VCaP (cell line): ENCODE data around the gene FLVCR2.

Source experiments
- H3K27ac ChIP-seq: fragments of 450-650 bp; 2 replicates; pipeline ENCODE4 v1.5.1; 2017
- TF ChIP-seq, protein P1 (sequence below): fragments of 450-650 bp; conservative IDR thresholded peaks from 2 replicates; pipeline ENCODE4 v1.5.1; 2017; ENCODE audit warnings: mild to moderate bottlenecking, moderate library complexity

The FLVCR2 gene

DNA sequence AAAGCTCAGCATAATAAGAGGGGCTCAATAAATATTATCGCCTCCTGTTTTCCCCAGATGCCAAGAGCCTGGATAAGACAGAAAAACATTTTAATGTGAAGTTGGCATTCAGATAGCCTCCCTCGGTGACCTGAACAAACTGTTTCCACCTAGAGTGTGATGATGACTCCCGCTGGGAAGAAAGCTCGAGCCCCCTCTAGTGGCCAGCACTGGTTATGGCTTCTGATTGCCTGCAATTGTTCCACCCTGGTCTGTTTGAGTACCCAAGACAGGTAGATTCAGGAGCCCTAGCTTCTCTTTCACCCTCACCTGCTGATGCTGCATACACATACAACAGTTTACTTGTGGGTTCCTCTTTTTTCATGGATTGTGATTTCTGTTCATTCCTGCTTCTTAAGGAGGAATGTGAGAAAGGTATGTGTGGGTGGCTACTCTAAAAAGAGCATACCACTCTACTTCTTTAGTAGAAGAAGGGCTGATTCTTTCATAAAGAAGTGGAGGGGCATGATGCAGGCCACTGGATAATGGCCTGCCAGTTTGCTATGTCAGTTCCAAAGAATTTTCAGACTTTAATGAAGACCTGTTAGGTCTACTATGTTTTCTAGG lies 75.8 kb downstream of the FLVCR2 start:
- no peak overlapping the region for H3K27ac ChIP-seq
- TF ChIP-seq, protein P1, sequence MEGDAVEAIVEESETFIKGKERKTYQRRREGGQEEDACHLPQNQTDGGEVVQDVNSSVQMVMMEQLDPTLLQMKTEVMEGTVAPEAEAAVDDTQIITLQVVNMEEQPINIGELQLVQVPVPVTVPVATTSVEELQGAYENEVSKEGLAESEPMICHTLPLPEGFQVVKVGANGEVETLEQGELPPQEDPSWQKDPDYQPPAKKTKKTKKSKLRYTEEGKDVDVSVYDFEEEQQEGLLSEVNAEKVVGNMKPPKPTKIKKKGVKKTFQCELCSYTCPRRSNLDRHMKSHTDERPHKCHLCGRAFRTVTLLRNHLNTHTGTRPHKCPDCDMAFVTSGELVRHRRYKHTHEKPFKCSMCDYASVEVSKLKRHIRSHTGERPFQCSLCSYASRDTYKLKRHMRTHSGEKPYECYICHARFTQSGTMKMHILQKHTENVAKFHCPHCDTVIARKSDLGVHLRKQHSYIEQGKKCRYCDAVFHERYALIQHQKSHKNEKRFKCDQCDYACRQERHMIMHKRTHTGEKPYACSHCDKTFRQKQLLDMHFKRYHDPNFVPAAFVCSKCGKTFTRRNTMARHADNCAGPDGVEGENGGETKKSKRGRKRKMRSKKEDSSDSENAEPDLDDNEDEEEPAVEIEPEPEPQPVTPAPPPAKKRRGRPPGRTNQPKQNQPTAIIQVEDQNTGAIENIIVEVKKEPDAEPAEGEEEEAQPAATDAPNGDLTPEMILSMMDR, result peak; percentile 96

DNA sequence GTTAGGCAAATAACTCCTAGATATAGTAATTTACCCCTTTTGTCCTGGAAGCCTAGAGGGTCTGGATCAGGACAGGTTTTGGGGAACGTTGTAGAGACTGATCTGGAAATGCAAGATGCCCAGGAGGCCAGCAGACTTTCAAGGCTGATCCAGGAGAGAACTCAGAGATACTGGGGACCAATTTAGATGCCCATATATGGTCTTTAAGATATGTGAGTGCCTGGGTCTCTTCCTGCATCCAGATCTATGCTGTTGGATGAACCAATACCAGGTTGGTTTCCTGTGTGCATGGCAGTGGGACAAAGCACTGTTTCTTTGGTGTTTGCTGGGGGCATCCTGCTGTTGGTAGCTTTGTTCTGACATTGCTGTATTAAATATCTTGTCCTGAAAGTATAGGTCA lies 76.8 kb downstream of the FLVCR2 start:
- TF ChIP-seq, protein P1, result no peak
- no peak overlapping the region for H3K27ac ChIP-seq

DNA sequence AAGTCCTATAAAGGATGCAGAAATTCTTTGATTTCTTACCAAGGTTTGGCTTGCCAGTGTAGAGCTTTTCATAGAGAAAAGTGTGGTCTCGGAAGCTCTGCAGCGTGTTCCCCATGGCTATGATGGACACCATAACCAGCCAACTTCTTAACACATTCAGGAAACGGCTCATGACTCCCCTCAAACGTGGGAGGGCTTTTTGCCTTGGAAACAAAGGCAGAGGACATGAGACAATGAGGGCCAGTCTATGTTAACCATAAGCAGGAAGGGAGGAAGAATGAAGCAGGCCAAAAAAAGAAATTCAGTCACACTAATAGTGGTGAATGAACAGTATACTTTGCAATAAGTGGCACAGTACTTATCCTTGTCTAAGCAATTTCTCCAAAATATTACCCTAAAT lies 78.9 kb downstream of the FLVCR2 start:
- TF ChIP-seq, protein P1, result no peak
- no peak overlapping the region for H3K27ac ChIP-seq

DNA sequence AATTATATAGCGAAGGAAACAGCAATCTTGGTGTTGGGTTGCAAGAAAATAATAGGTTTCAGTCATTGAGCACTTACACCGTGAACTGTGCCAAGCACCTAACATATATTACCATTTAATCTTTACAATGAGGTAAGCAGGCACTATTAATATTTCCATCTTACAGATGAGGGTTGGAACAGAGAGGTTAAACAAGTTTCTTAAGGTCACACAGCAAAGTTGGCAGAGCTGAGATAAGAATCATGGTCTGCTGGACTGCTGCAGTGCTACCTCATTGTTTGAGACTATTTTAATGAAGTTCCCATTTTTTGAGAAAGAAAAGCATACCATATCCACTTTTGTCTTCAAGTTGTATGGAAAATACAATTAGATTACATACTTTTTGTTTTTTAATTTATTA lies 80.5 kb downstream of the FLVCR2 start:
- TF ChIP-seq, protein P1, result no peak
- H3K27ac ChIP-seq, result no peak overlapping the region

DNA sequence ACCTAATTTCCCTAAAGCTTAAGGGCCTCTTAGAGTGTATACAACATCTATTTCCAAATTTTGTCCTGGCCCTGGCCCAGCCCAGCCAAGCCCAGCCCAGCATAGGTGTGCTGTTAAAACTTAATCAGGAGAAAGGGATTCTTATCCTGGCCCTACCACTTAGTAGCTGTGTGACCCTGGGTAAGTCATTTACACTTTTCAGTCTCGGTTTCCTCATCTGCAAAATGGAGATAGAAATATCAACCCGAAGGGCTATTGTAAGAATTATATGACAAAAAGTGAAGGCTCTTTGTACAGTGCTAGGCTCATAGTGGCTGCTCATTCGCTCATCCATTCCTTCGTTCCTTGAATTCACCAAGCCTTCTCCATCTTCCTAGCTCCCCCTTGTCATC lies 81.8 kb downstream of the FLVCR2 start:
- H3K27ac ChIP-seq, result peak overlapping the region; percentile 75
- TF ChIP-seq, protein P1, result no peak

DNA sequence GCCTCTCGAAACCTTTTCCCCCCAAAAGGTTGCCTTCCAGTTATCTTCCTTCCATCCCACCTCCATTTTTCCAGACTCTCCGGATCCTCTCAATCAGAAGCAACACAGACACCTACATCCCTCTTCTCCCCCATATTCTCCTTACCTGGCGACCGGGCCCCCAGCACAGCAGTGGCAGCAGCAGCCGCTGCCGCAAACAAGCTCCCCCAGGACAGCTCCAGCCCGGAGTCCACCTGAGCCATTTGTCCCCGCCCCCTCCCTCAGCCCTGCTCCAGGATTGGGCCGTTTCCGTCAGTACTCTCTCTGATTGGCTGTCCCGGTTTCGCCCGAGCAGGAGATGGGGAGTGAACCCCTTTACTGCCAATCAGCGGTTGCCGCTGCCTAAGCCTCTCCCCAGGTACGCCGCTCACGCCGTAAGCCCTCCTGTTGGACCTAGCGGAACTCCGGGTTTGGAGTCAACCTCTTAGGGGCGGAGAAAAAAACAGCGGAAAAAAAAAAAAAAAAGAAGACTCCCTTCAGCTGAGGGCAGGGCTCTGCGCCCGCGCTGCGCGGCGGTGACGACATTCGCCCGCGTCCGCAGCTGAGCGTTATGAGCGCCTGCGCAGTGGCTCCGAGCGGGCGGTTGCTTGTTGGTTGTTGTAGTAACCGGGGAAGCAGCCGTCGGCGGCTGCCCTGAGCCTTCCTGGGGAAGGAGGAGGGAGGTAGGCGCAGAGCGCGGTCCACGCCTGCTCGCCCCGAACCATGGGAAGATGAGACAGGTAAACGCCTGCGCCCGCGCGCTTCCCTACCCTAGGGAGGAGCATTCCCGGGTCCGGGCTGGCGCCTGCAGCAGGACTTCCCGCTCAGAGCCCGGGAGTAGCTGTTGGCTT lies 82.4 kb downstream of the FLVCR2 start, which contains the start of the genes ERG28 and TTLL5:
Gene ERG28, minus strand, starts transcription at position 247 of the 869 bp plus-strand sequence. CDS start 3,374 bp downstream, outside the sequence.
Gene TTLL5, plus strand, starts transcription at position 617 of the 869 bp plus-strand sequence. CDS start 1,904 bp downstream, outside the sequence.
- H3K27ac ChIP-seq, result peak within 1 kb of the TSS; percentile 75
- TF ChIP-seq, protein P1, result no peak

DNA sequence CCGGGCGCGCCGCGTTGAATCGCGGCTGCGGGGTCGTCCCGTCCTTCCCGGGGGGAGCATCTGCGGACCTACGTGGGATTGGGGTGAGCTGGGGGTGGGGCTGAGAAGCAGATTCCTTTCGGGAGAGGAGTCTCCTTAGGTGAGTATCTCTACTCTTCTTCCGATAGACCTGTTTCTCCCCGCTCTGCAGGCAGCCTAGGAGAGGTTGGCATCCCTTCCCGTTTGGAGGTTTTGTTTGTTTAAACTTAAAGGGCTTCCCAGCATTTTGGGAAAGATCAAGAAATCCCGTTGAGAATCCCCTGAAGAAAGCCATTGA lies 83.0 kb downstream of the FLVCR2 start:
- TF ChIP-seq, protein P1, result no peak
- H3K27ac ChIP-seq, result peak overlapping the region; percentile 75
